ENCODE results near the gene KIF27.
"Not testable (repeated sequence)": the region's sequence is repeated elsewhere in the genome, so short reads cannot be mapped to it uniquely, and the experiment has no call there.

DNA sequence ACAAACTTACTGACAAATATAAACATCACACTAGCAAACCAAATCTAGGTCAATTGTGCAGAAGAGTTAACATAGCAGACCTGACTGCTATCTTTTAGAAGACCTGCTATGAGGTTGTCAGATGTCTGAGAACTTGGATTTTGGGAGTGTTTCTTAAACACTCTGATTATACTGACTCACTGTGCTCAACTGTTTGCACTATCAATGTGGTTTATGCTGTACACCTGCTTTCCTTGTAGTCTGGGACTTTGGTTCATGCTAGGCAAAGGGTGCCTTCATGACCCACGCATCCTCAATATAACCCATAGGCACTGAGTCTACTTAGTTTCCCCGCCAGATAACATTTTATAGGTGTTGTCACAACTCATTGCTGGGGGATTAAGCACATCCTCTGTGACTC, 26.9 kb downstream of the KIF27 start:
- not testable (repeated sequence) for TF ChIP-seq ESRRG (CRISPR knock-in tag; IDR thresholded peaks at IDR 0.05); ARNTL (CRISPR knock-in tag; IDR thresholded peaks at IDR 0.05; ENCODE audit: borderline replicate concordance, low read depth)
- TF ChIP-seq, protein P1, sequence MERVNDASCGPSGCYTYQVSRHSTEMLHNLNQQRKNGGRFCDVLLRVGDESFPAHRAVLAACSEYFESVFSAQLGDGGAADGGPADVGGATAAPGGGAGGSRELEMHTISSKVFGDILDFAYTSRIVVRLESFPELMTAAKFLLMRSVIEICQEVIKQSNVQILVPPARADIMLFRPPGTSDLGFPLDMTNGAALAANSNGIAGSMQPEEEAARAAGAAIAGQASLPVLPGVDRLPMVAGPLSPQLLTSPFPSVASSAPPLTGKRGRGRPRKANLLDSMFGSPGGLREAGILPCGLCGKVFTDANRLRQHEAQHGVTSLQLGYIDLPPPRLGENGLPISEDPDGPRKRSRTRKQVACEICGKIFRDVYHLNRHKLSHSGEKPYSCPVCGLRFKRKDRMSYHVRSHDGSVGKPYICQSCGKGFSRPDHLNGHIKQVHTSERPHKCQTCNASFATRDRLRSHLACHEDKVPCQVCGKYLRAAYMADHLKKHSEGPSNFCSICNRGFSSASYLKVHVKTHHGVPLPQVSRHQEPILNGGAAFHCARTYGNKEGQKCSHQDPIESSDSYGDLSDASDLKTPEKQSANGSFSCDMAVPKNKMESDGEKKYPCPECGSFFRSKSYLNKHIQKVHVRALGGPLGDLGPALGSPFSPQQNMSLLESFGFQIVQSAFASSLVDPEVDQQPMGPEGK (CRISPR knock-in tag; IDR thresholded peaks at IDR 0.05; ENCODE audit: borderline replicate concordance), result not testable (repeated sequence)

Data from SK-N-SH treated with all-trans-retinoic acid at 6 μM for 48 hours (cell line).